Stomach (tissue), 4 donors: ENCODE measurements around the gene SHQ1.

Source experiments
- EP300 ChIP-seq: sonication (generic); formaldehyde crosslinking; IDR thresholded peaks from one replicate; pipeline ENCODE4 v1.6.1; 2017; ENCODE audit warnings: antibody characterized with exemption
- POLR2A ChIP-seq, 4 donors: fragments of 450-650 bp; IDR thresholded peaks; one replicate each; pipeline ENCODE4 v1.6.1; 2016; ENCODE audit warnings: antibody characterized with exemption in 4 of 4, control low read depth in 2 of 4, mild to moderate bottlenecking in 1 of 4, moderate library complexity in 1 of 4
- POLR2AphosphoS5 ChIP-seq, 3 donors: sonication (generic); formaldehyde crosslinking; IDR thresholded peaks; one replicate each; pipeline ENCODE4 v1.6.1; 2016; ENCODE audit warnings: antibody characterized with exemption in 3 of 3
- TF ChIP-seq, protein P1 (sequence below), 7 experiments: fragments of 450-650 bp in 4 of 7; fragments of 200-600 bp in 3 of 7; sonication (generic) in 3 of 7; IDR thresholded peaks; one replicate each; pipeline ENCODE4 v1.5.1; 2016 to 2019; ENCODE audit warnings: antibody characterized with exemption in 7 of 7, control low read depth in 2 of 7, mild to moderate bottlenecking in 1 of 7

DNA sequence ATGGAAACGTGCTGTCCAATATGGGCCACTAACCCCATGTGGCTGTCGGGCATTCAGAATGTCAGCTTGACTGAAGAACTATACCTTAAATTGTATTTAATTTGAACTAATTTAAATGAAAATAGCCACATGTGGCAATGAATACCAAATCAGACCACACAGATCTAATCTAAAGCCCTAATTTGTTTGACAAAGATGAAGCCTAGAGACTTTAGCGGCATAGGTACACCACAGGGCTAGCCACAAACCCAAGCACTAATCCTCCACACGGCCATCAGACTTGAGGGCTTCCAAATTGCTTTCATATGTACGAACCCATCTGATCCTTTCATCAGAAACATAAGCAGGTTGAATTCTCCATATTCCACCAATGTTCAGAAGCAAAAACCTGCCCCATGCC is 81.4 kb downstream of the SHQ1 start:
- TF ChIP-seq, protein P1, sequence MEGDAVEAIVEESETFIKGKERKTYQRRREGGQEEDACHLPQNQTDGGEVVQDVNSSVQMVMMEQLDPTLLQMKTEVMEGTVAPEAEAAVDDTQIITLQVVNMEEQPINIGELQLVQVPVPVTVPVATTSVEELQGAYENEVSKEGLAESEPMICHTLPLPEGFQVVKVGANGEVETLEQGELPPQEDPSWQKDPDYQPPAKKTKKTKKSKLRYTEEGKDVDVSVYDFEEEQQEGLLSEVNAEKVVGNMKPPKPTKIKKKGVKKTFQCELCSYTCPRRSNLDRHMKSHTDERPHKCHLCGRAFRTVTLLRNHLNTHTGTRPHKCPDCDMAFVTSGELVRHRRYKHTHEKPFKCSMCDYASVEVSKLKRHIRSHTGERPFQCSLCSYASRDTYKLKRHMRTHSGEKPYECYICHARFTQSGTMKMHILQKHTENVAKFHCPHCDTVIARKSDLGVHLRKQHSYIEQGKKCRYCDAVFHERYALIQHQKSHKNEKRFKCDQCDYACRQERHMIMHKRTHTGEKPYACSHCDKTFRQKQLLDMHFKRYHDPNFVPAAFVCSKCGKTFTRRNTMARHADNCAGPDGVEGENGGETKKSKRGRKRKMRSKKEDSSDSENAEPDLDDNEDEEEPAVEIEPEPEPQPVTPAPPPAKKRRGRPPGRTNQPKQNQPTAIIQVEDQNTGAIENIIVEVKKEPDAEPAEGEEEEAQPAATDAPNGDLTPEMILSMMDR (IDR thresholded peaks at IDR 0.05): no peak
- TF ChIP-seq POLR2A (IDR thresholded peaks at IDR 0.05): no peak
- TF ChIP-seq POLR2AphosphoS5 (IDR thresholded peaks at IDR 0.05): no peak
- no peak for TF ChIP-seq EP300
